T-helper 1 cell (primary cell): ENCODE measurements around the gene TCHHL1.
A peak's percentile ranks its signal among the peaks of the same experiment; 100 is the strongest.

Experiments
- DNase-seq, 5 donors: peaks; one replicate each; pipeline ENCODE4 v3.0.0-alpha.2; 2012 to 2020
- total RNA-seq, 4 donors: gene quantifications; one replicate each; lab custom pipeline; 2026; lab: John Stamatoyannopoulos, UW

Gene TCHHL1
- 0 reads per million in 4 donors for total RNA-seq

- DNase-seq, result no peak
These were observed at the start of gene TCHHL1 for GRCh38 chr1:152089014-152089674. TCHHL1 (minus strand) TSS chr1:152089064; CDS start chr1:152088143, 921 bp downstream.

GRCh38 chr1:152137215-152137614 is 48.4 kb upstream of the TCHHL1 start:
- no peak for DNase-seq

GRCh38 chr1:152130186-152130585 is 41.3 kb upstream of the TCHHL1 start:
- DNase-seq, result no peak

- no peak for DNase-seq
These were observed 38.8 kb upstream of the TCHHL1 start for GRCh38 chr1:152127673-152128072.

GRCh38 chr1:152125834-152126443 is 37.1 kb upstream of the TCHHL1 start:
- no peak for DNase-seq

GRCh38 chr1:152118915-152119314 is 30.1 kb upstream of the TCHHL1 start:
- DNase-seq, result no peak

- DNase-seq, result no peak
These were observed 26.5 kb upstream of the TCHHL1 start, which contains the start of gene TCHH for GRCh38 chr1:152115344-152115743. TCHH (minus strand) TSS chr1:152115444; CDS start chr1:152114080, 1,364 bp downstream.

GRCh38 chr1:152112885-152113432 is 24.1 kb upstream of the TCHHL1 start:
- no peak for DNase-seq

- DNase-seq, result peak in 1 of 5 donors; percentile 20
These were observed 23.4 kb upstream of the TCHHL1 start for GRCh38 chr1:152112101-152112884.

- peak in 1 of 5 donors; percentile 58 for DNase-seq
These were observed 22.7 kb upstream of the TCHHL1 start for GRCh38 chr1:152111515-152111968.

GRCh38 chr1:152110860-152111514 is 22.1 kb upstream of the TCHHL1 start:
- peak in 1 of 5 donors; percentile 60 for DNase-seq

- DNase-seq, result peak in 1 of 5 donors; percentile 46
These were observed 21.5 kb upstream of the TCHHL1 start for GRCh38 chr1:152110365-152110859.

- no peak for DNase-seq
These were observed 21.1 kb upstream of the TCHHL1 start for GRCh38 chr1:152109998-152110294.

GRCh38 chr1:152109231-152109997 is 20.6 kb upstream of the TCHHL1 start:
- no peak for DNase-seq

GRCh38 chr1:152108882-152109222 is 20.0 kb upstream of the TCHHL1 start:
- no peak for DNase-seq

- DNase-seq, result no peak
These were observed 19.4 kb upstream of the TCHHL1 start for GRCh38 chr1:152107984-152108881.

- DNase-seq, result no peak
These were observed 18.4 kb upstream of the TCHHL1 start for GRCh38 chr1:152107031-152107983.

- DNase-seq, result no peak
These were observed 16.0 kb upstream of the TCHHL1 start for GRCh38 chr1:152104854-152105253.

- DNase-seq, result no peak
These were observed 8.1 kb upstream of the TCHHL1 start for GRCh38 chr1:152096931-152097330.

GRCh38 chr1:152086760-152087159 is 2.1 kb downstream of the TCHHL1 start:
- no peak for DNase-seq
